HG03196 (cell line): Measurements from ENCODE around the gene KIF26B.

ENCODE experiments used
- ATAC-seq: cut with Tn5 transposase; IDR thresholded peaks from one replicate; pipeline ENCODE4 v1.9.1; 2021; ENCODE audit not compliant: unreplicated experiment

KIF26B gene

GRCh38 chr1:245169376-245169775, 14.6 kb downstream of the KIF26B start:
- ATAC-seq: no peak

DNA sequence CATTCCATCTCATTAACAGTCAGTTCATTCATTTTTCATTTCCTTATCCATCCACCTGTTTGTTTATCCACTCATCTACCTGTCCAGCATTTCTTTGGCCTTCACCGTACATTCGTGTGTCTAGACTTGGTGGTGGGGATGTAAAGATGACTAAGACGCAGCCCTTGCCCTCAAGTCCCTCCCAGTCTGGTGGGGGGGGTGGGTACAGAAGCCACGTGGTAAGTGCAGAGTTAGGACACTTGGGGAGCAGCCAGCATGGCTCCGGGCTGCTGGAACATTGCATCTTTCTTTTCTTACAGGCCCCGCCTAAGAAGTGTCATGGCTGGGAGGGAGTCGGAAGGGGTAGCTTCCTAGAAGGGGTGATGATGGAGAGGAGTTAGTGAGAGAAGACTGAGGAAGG, 17.2 kb downstream of the KIF26B start:
- ATAC-seq: no peak

- no peak for ATAC-seq
These were observed 18.0 kb downstream of the KIF26B start for GRCh38 chr1:245172829-245173228.

DNA sequence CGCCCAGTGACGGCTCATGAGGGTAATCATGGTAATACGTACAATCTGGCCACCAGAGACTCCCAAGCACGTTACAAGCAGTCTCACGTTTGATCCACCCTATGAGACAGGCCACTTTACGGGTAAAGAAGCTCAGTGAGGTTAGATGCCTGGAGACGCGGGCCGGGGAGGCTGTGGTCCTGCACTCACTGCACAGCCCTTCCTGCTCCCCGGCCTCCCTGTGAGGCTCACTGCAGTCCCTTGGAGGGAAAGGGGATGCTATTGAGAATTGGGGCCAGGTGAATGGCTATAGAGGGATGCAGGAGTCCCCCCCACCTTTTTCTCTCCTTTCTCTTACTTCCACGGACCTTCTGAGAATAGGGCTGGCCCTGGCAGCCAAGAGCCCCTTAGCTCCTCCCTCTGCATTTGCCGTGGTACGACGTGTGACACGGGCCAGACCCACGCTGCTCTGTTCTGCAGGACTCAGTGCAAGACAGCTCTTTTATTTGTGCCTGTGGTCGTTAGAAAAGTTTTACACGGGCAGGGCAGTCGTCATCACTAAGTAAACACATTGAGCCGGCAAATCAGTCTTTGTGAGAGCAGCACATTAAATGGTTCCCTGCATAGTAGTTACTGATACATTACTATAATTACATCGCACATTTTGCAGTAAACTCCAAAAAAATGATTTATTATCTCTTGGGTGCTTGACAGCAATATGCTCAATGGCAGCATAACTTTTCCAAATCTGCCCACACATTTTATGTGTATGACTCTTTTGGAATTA, 18.8 kb downstream of the KIF26B start:
- ATAC-seq: no peak

GRCh38 chr1:245177071-245177900, 22.5 kb downstream of the KIF26B start:
- ATAC-seq: no peak

DNA sequence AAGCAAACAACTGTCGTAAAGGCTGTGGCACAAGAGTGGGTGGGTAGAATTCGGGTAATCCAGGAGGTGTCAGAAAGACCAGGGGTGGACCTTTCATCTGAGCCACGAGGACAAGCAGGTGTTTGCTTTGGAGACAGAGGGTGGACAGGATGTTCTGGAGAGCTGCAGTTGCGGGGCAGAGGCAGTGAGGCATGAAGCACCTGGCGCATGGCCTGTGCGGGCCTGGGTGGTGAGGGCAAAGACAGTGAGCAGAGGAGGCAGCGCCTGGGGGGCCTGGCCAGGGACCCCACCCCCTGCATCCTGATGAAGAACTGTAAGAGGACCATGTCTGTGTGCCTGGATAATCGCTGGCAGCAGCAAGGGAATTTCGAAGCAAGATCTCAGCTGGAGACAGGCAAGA, 24.9 kb downstream of the KIF26B start:
- no peak for ATAC-seq

DNA sequence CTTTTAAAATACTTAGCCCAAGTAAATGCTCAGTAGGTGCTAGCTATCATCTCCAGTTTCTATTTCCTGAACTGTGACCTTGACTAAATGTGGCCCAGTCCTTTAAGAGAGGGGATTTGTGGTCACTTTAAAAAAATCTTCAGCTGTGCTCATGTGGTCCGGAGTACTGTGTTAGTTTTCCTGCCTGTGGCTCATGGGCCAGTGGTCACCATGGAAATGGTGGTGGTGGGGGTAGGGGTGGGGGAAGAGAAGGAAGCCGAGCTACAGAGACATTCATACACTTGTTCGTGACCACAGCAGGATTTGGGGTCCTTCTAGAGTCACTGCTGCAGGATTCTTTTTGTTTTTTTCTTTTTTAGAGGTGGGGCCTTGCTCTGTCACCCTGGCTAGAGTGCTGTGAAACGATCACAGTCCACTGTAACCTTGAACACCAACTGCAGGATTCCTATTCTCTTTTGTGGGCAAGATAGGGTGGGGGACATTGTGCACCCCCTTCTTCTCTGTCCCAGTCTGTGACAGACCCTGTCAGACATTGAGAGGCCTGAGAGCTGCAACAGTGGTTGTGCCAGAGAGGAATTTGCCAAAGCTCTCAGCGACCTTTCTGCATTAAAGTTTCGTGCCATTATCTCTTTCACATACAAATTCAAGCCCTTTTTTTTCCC, 25.8 kb downstream of the KIF26B start:
- ATAC-seq: no peak

DNA sequence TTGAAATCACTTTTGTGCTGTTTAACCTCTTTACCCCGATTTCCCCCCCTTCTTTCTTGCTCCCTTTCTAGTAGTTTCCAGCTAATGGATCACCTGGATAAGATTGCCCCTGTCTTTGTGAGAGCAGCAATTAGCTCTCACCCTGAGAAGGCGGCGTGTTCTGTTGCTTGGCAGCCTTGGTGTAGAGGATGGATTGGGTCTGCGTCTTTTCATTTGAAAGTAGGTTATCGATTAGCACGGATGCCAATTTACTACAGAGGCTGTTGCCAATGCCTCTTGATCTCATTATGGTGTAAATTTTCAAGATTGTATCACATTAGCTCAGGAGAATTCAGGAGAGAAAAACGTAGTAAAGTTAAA, 26.4 kb downstream of the KIF26B start:
- ATAC-seq: no peak

GRCh38 chr1:245182028-245182427, 27.2 kb downstream of the KIF26B start:
- no peak for ATAC-seq

DNA sequence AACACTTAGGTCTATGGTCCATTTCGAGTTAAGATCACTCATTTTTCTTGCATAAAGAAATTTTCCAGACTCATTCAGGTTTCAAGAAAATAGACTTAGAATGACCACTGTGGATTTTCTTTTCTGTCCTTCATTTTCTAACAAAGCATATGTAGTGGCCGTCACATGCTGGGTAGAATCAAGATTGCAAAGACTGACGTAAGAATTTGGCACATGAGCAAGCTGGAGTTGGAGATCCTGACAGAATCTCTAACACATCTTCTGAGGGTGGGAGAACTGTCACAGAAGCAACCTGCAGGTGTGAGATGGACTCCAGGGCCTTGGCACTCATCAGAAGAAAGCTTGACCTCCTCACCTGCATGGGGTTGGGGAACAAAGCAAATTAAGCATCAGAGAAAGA, 28.6 kb downstream of the KIF26B start:
- ATAC-seq: no peak

DNA sequence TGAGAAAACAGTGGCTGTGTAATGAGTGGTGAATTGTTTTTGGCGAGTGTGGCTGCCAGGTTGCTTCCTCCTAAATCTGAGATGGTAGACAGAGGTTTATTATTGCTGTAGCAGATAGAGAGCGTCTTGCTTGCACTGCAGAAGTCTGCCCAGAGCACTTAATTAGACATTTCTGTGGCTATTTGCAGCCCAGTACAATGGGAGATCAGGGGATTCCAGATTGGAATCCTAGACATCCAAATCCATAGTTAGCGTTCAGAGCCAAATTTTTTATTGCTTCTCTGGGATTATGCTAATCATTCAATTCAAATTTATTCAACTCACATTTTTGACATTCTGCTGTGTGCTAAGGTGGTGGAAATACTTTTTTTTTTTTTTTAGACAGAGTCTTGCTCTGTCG, 30.0 kb downstream of the KIF26B start:
- ATAC-seq: no peak

GRCh38 chr1:245188403-245188802, 33.6 kb downstream of the KIF26B start:
- no peak for ATAC-seq

GRCh38 chr1:245195398-245195797, 40.6 kb downstream of the KIF26B start:
- no peak for ATAC-seq

DNA sequence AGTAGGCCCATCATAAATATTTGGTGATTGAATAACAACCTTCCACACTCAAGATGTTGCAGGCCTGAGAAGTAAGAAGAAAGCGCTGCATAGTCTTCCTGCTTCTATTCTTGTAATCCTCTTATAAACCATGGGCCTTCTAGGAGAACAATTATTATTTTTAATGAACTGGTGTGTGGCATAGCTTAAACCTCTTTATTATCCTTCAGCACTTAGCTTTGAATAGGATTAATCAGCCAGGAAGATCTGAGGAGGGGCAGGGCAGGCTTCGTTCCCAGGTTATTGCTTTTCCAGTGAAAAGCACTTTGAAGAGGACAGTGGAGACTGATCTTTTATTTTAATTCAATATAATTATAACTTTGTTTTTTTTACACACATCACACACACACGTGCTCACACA, 42.3 kb downstream of the KIF26B start:
- no peak for ATAC-seq

DNA sequence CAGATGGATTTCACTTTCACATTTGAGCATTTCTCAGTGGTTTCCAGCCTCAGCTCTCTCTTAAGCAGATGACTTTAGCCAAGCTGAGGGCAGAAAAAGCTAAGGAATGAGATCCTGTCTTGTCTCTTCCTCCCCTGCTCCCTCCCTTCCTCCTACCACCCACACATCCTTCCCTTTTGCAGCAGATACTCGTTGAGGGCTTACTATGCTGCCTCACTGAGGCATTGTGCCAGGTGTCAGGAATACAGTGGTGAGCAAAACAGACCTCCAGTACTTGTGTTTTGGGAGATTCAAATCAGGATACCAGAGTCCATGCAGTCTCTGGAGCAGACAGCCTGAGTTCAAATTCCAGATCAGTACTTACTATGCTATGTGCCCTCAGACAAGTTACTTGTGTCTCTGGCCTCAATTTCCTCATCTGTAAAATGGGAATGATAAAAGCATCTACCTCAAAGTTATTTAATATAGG, 43.2 kb downstream of the KIF26B start:
- no peak for ATAC-seq

GRCh38 chr1:245198748-245199516, 44.1 kb downstream of the KIF26B start:
- no peak for ATAC-seq

DNA sequence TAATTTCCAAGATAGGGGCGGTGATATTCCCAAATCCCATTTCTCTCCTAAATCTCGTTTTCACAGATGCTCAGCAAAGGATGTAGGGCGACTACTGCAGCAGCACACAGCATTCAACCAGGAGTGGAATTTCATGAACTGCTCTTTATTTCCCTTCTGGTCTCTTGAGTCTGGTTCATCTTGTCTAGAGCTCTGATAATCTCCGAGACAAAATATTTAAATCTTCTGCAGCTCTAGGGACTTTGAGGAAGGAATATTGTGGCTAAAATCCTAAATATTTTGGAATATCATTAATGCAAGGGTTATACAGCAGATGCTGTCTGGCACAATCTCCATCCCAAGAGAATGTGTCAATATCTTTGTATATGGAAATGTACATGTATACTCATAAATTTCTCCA, 45.4 kb downstream of the KIF26B start:
- ATAC-seq: no peak

DNA sequence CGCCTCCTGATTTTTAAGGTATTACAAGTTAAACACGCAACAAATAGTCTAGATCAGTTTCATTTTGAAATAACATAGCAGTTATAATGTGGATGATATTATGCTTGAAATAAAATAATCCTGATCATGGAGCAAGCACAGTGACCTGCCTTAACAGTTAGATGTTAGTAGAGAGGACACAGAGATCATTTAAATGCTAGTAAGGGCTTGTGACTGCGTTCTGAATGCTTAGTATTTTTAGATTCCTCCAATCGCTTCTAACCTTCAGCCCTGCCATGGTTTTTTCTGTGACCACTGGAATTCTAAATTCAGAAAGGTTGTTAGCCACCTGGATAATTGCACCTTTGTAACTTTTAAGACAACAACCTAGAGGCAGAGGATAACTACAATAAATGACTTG, 46.4 kb downstream of the KIF26B start:
- ATAC-seq: no peak

DNA sequence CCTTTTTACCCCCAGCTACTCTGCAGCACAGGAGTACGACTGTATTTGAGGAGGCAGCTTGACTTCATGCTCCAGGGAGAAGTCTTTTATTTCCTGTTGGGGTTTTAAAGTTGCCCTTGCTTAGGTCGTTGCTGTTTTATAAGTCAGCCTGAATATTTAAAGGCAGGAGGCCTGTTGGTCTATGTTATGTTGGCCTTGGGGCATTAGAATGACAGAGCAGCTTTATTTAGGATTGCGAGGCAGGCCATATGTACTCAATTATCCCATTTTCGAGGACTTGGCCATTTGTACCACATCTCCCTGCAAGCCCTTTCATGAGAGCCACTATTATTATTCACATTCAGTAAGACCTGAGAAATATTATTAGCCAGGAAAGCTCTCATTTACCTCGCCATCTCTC, 47.0 kb downstream of the KIF26B start:
- no peak for ATAC-seq

DNA sequence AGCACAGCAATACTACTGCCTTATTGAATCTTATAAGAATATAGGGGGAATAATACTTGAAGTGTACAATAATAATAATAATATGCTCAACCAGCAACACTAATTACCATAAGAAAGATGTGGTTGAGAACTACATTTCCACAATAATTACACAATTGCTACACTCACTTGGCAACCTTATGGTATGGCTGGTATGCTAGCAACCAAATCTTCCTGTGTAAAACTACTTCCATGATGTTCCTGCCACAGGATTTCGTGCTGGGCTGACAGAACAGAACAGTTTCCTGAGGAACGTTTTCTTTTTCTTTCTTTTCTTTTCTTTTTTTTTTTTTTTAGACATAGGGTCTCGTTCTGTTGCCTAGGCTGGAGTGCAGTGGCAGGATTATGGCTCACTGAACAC, 50.6 kb downstream of the KIF26B start:
- ATAC-seq: no peak

GRCh38 chr1:245205864-245206263, 51.1 kb downstream of the KIF26B start:
- no peak for ATAC-seq
